HCT116 (cell line): ENCODE data around the gene PDLIM4. TPM values are rescaled to one million over a fixed set of nuclear protein-coding genes. Genes with fewer than 3 reads are reported as not detected.

ENCODE experiments used
- ATAC-seq: fragments of 200-7000 bp; cut with Tn5 transposase; 2 replicates; pipeline ENCODE4 v1.9.1; 2020; ENCODE audit warnings: mild to moderate bottlenecking, moderate library complexity
- BruUV-seq: library from RNA; stranded (reverse); fragments of 400-500 nt; replicated peaks from 2 replicates; lab custom pipeline; 2021; lab: Mats Ljungman, UMichigan
- CTCF ChIA-PET: fragments of 300-600 bp; sonication (Branson Sonifier 250); formaldehyde crosslinking; loops from one replicate; lab custom pipeline; 2021; ENCODE audit warnings: antibody characterized with exemption; lab: Charles Lee
- POLR2A ChIA-PET: fragments of 300-600, 350-600 bp; sonication (Branson Sonifier 250); formaldehyde crosslinking; loops from one replicate; lab custom pipeline; 2021; ENCODE audit warnings: antibody characterized with exemption; lab: Charles Lee
- RAD21 ChIA-PET, 2 experiments: fragments of 300-600 bp; sonication (Branson Sonifier 250); formaldehyde crosslinking; loops; one replicate each; lab custom pipeline; 2023; ENCODE audit warnings: low total read pairs in 2 of 2; ENCODE audit not compliant: uncharacterized antibody in 2 of 2, unreplicated experiment in 2 of 2, low non-redundant PET in 1 of 2; lab: Charles Lee
- DNase-seq: peaks from one replicate; pipeline ENCODE4 v3.0.0-alpha.2; 2010; ENCODE audit warnings: low read depth, low spot score
- H2AFZ ChIP-seq: fragments of 200-600 bp; shearing (Covaris generic), sonication (generic); 2 replicates; pipeline ENCODE4 v1.6.1; 2017; ENCODE audit warnings: low read depth, mixed run types, mixed read lengths, antibody characterized with exemption, low read length; ENCODE audit not compliant: poor library complexity, severe bottlenecking
- H3K27ac ChIP-seq: 2 replicates; pipeline ENCODE4 v1.5.1; 2012; ENCODE audit warnings: low read depth, low read length
- H3K27me3 ChIP-seq: fragments of 200-600 bp; sonication (generic); 2 replicates; pipeline ENCODE4 v1.6.1; 2016; ENCODE audit warnings: mixed run types, low read length, mixed read lengths; ENCODE audit not compliant: insufficient read depth
- H3K36me3 ChIP-seq, 2 experiments: fragments of 200-500 bp in 1 of 2; fragments of 200-600 bp in 1 of 2; sonication (Bioruptor generic) in 1 of 2; sonication (generic) in 1 of 2; 2 replicates each; pipeline versions ENCODE4 v1.5.1 to v1.6.1; 2014 to 2016; ENCODE audit warnings: low read length in 2 of 2, inconsistent platforms in 1 of 2, mixed read lengths in 1 of 2, mixed run types in 1 of 2; ENCODE audit not compliant: insufficient read depth in 2 of 2, control insufficient read depth in 1 of 2
- H3K4me1 ChIP-seq, 2 experiments: fragments of 200-600 bp in 1 of 2; sonication (generic) in 1 of 2; 2 replicates each; pipeline versions ENCODE4 v1.5.1 to v1.6.1; 2012 to 2017; ENCODE audit warnings: low read length in 2 of 2, inconsistent platforms in 1 of 2, mild to moderate bottlenecking in 1 of 2, mixed read lengths in 1 of 2, mixed run types in 1 of 2, moderate library complexity in 1 of 2; ENCODE audit not compliant: insufficient read depth in 2 of 2, control insufficient read depth in 1 of 2
- H3K4me2 ChIP-seq: fragments of 200-600 bp; sonication (generic); 2 replicates; pipeline ENCODE4 v1.6.1; 2017; ENCODE audit warnings: mixed run types, low read length, mixed read lengths
- H3K4me3 ChIP-seq, 2 experiments: fragments of 200-600 bp in 1 of 2; sonication (generic) in 1 of 2; replicated peaks in 1 of 2; 2 replicates each; pipeline ENCODE4 v1.5.1; 2011 to 2016; ENCODE audit warnings: low read length in 2 of 2, control low read depth in 1 of 2, low read depth in 1 of 2, mild to moderate bottlenecking in 1 of 2, mixed read lengths in 1 of 2, mixed run types in 1 of 2
- H3K79me2 ChIP-seq: fragments of 200-600 bp; sonication (generic); 2 replicates; pipeline ENCODE4 v1.6.1; 2017; ENCODE audit warnings: mild to moderate bottlenecking, mixed run types, low read length, moderate library complexity, mixed read lengths; ENCODE audit not compliant: insufficient read depth
- H3K9ac ChIP-seq: fragments of 200-600 bp; sonication (generic); 2 replicates; pipeline ENCODE4 v1.6.1; 2016; ENCODE audit warnings: low read length, mixed read lengths
- H3K9me2 ChIP-seq: fragments of 200-600 bp; sonication (generic), shearing (Covaris generic); 2 replicates; pipeline ENCODE4 v1.6.1; 2017; ENCODE audit warnings: mixed run types, mild to moderate bottlenecking, moderate library complexity; ENCODE audit not compliant: insufficient read depth
- H3K9me3 ChIP-seq, 2 experiments: fragments of 200-500 bp in 1 of 2; fragments of 200-600 bp in 1 of 2; sonication (Bioruptor generic) in 1 of 2; sonication (generic) in 1 of 2; 2 replicates each; pipeline ENCODE4 v1.6.1; 2014 to 2017; ENCODE audit warnings: low read length in 2 of 2, mixed read lengths in 2 of 2, inconsistent platforms in 1 of 2, low read depth in 1 of 2, mild to moderate bottlenecking in 1 of 2, mixed run types in 1 of 2, moderate library complexity in 1 of 2; ENCODE audit not compliant: control insufficient read depth in 1 of 2, insufficient read depth in 1 of 2
- H4K20me1 ChIP-seq: fragments of 200-600 bp; sonication (generic), shearing (Covaris generic); 2 replicates; pipeline ENCODE4 v1.6.1; 2017; ENCODE audit warnings: mixed run types, mild to moderate bottlenecking, moderate library complexity; ENCODE audit not compliant: insufficient read depth
- POLR2AphosphoS5 ChIP-seq: IDR thresholded peaks from 2 replicates; pipeline ENCODE4 v1.6.1; 2011; ENCODE audit warnings: mild to moderate bottlenecking, low read depth, low read length, moderate library complexity
- SRF ChIP-seq: IDR thresholded peaks from 2 replicates; pipeline ENCODE4 v1.6.1; 2012; ENCODE audit warnings: low read depth
- YY1 ChIP-seq: IDR thresholded peaks from 2 replicates; pipeline ENCODE4 v1.6.1; 2011; ENCODE audit warnings: low read length, low read depth, moderate library complexity, mild to moderate bottlenecking; ENCODE audit not compliant: insufficient replicate concordance; ENCODE audit errors: extremely low read depth
- intact Hi-C: fragments of 100-400 bp; cut with micrococcal nuclease; formaldehyde crosslinking; loops from 2 replicates; pipeline ENCODE4 v1.10.0; 2022
- total RNA-seq: library from RNA; stranded (reverse); gene quantifications from one replicate; pipeline ENCODE4 v1.2.1, GENCODE V29; 2021; ENCODE audit not compliant: unreplicated experiment
- TF ChIP-seq, protein P1 (sequence below), 3 experiments: fragments of 200-600 bp in 1 of 3; sonication (generic) in 1 of 3; IDR thresholded peaks in 2 of 3; conservative IDR thresholded peaks in 1 of 3; 2 replicates each; pipeline ENCODE4 v1.5.1; 2012 to 2017; ENCODE audit warnings: low read depth in 2 of 3, low read length in 2 of 3, antibody characterized with exemption in 1 of 3, borderline replicate concordance in 1 of 3, control low read depth in 1 of 3, mild to moderate bottlenecking in 1 of 3, mixed read lengths in 1 of 3, mixed run types in 1 of 3, moderate library complexity in 1 of 3; ENCODE audit not compliant: insufficient read depth in 1 of 3

Gene PDLIM4
- total RNA-seq, 1 experiment from 2014 or later: not detected

DNA sequence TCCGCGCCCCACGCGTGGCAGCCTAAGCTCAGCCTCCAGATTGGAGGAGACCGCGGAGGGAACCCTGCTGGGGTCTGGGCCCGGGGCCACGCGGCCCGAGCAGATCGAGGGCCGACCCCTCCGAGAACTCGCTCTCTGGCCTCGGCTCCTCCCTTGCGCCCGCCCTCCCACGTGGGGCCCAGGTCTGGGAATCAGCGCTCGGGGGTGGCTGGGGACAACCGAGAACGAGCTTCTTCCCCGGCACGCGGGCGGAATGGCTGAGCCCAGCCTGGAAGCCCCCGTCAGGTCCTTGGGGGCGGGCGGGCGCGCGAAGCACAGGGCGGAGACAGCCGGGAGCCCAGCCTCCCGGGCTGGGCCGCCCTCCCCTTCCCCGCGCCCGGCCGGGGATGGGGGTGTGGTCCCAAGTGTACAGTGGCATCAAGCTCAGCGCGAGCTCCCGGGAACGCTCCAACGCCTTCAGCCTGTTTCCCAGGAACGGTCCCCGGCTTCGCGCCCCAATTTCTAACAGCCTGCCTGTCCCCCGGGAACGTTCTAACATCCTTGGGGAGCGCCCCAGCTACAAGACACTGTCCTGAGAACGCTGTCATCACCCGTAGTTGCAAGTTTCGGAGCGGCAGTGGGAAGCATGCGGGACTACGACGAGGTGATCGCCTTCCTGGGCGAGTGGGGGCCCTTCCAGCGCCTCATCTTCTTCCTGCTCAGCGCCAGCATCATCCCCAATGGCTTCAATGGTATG, 36.7 kb downstream of the PDLIM4 start, which contains the start of gene SLC22A4:
Gene SLC22A4, plus strand, starts transcription at position 403 of the 736 bp plus-strand sequence. Its CDS starts 223 bp downstream, at position 626.
- Histone ChIP-seq H3K9me3 (no peaks in the 10 kb centered on the region), H3K36me3 (no peaks in the 10 kb centered on the region), H3K27ac (peak within 1 kb of the TSS; percentile 90), H3K79me2 (no peaks in the 10 kb centered on the region), H3K4me1 (peaks cover 14 to 37% of the 10 kb centered on the region in 2 experiments), H2AFZ (peak within 1 kb of the TSS; percentile 88), H3K9ac (peak within 1 kb of the TSS; percentile 90), H4K20me1 (no peaks in the 10 kb centered on the region), H3K27me3 (no peaks in the 10 kb centered on the region), H3K9me2 (no peaks in the 10 kb centered on the region), H3K4me3 (peak within 1 kb of the TSS; percentile 59 to 79), H3K4me2 (peak within 1 kb of the TSS; percentile 100)
- ChIA-PET POLR2A (interaction anchor here (0.8 to 2.4 kb wide), 11 partner anchors 9 to 206 kb away, joined by 3 to 16 read pairs (median 4); partner anchors contain the start of genes P4HA2 and SLC22A5), CTCF (interaction anchor here (0.6 to 2.0 kb wide), 12 partner anchors 9 to 229 kb away, joined by 3 to 19 read pairs (median 4); no protein-coding TSS in a partner anchor), RAD21 (interaction anchor here in 1 of 2 experiments (0.7 to 1.2 kb wide), 2 partner anchors 56 to 58 kb away, joined by 3 to 6 read pairs; no protein-coding TSS in a partner anchor)
- ATAC-seq (peak; percentile 82), DNase-seq (peak; percentile 87)
- TF ChIP-seq YY1: peak; percentile 38
- TF ChIP-seq, protein P1, sequence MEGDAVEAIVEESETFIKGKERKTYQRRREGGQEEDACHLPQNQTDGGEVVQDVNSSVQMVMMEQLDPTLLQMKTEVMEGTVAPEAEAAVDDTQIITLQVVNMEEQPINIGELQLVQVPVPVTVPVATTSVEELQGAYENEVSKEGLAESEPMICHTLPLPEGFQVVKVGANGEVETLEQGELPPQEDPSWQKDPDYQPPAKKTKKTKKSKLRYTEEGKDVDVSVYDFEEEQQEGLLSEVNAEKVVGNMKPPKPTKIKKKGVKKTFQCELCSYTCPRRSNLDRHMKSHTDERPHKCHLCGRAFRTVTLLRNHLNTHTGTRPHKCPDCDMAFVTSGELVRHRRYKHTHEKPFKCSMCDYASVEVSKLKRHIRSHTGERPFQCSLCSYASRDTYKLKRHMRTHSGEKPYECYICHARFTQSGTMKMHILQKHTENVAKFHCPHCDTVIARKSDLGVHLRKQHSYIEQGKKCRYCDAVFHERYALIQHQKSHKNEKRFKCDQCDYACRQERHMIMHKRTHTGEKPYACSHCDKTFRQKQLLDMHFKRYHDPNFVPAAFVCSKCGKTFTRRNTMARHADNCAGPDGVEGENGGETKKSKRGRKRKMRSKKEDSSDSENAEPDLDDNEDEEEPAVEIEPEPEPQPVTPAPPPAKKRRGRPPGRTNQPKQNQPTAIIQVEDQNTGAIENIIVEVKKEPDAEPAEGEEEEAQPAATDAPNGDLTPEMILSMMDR (IDR thresholded peaks at IDR 0.05 in 2 of 3, conservative IDR thresholded peaks at IDR 0.05 in 1 of 3; ENCODE audit: borderline replicate concordance in 1 of 3, insufficient read depth in 1 of 3, low read depth in 2 of 3, low read length in 2 of 3): 0 out of 6 replicates have a peak, but pooled peaks of 1 of the 3 experiments have one; percentile 3
- peak; percentile 81 for TF ChIP-seq POLR2AphosphoS5
- TF ChIP-seq SRF: no peak
- intact Hi-C loops: loop anchor here (2.0 to 10.0 kb wide), 3 partner anchors 67 to 201 kb away; partner anchors contain the start of genes IRF1, P4HA2 and SLC22A5
- BruUV-seq: no TSS peak
